Inferior parietal cortex (tissue), 1 donor: ENCODE results near the gene NCAPD2.

ENCODE experiments used
- DNase-seq: peaks from one replicate; pipeline ENCODE4 v3.0.0-alpha.2; 2016; ENCODE audit errors: extremely low spot score

NCAPD2 gene, protein sequence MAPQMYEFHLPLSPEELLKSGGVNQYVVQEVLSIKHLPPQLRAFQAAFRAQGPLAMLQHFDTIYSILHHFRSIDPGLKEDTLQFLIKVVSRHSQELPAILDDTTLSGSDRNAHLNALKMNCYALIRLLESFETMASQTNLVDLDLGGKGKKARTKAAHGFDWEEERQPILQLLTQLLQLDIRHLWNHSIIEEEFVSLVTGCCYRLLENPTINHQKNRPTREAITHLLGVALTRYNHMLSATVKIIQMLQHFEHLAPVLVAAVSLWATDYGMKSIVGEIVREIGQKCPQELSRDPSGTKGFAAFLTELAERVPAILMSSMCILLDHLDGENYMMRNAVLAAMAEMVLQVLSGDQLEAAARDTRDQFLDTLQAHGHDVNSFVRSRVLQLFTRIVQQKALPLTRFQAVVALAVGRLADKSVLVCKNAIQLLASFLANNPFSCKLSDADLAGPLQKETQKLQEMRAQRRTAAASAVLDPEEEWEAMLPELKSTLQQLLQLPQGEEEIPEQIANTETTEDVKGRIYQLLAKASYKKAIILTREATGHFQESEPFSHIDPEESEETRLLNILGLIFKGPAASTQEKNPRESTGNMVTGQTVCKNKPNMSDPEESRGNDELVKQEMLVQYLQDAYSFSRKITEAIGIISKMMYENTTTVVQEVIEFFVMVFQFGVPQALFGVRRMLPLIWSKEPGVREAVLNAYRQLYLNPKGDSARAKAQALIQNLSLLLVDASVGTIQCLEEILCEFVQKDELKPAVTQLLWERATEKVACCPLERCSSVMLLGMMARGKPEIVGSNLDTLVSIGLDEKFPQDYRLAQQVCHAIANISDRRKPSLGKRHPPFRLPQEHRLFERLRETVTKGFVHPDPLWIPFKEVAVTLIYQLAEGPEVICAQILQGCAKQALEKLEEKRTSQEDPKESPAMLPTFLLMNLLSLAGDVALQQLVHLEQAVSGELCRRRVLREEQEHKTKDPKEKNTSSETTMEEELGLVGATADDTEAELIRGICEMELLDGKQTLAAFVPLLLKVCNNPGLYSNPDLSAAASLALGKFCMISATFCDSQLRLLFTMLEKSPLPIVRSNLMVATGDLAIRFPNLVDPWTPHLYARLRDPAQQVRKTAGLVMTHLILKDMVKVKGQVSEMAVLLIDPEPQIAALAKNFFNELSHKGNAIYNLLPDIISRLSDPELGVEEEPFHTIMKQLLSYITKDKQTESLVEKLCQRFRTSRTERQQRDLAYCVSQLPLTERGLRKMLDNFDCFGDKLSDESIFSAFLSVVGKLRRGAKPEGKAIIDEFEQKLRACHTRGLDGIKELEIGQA (N-terminal part only)

DNA sequence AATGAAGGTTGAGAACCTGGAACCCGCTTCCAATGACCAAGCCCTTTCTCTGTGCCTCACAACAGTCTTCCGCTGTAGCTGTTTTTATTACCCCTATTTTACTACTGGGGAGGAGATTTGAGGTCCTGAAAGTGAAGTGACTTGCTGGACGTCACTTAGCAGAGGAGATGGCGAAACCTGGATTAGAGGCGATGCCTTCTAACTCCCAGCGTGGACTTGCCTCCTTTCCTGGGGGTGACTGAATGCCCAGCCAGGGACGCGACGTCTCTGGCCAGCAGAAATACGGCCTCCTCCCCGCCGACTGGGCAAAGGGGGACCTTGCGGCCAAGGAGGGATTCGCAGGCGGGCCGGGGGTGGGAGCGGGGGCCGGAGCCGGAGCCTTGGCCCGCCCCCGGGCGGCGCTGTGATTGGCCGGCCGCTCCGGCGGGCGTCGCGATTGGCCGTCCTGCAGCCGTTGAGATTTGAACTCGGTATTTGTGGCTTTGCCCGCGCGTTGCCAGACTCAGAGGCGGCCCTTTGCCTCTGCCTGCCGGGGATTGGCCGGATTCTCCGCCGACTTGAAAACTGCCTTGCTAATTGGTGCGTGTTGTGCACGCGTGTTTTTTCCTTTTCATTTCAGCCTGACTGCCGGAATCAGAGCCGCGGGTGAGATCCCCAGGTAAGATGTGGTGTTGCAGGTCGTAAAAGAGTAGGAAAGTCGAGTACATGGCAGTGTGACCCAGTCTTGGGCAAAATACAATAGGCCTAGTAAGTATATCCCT, at the start of gene NCAPD2:
Gene NCAPD2, plus strand, starts transcription at position 606 of the 761 bp plus-strand sequence. CDS start 997 bp downstream, outside the sequence.
- peak; percentile 96 for DNase-seq

DNA sequence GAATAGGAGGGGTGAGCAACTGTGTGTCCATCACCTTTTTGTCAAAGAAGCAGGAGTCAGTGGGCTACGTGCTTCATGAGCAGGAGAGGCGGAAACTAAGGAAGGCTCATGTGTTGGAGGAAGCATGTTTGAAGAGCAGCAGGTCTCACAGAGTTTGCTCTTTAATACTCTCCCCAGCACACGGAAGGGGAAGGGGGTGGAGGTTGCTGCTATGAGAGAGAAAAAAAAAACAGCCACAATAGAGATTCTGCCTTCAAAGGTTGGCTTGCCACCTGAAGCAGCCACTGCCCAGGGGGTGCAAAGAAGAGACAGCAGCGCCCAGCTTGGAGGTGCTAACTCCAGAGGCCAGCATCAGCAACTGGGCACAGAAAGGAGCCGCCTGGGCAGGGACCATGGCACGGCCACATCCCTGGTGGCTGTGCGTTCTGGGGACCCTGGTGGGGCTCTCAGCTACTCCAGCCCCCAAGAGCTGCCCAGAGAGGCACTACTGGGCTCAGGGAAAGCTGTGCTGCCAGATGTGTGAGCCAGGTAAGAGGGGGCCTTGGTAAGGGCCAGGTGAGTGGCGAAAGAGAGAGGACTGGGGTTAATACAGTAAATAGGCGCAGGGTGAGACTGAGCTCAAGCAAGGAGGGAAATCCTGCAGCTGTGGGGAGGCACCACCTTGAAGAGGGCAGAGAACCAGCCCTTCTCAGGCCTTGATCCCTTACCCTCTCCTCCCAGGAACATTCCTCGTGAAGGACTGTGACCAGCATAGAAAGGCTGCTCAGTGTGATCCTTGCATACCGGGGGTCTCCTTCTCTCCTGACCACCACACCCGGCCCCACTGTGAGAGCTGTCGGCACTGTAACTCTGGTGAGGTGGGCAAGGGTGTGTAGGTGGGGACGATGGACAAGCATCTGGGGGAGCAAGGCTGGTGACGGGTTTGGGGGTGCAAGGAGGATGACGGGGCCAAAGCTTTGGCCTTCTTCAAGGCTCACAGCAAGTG, 48.9 kb upstream of the NCAPD2 start, which contains the start of gene CD27:
Gene CD27, plus strand, starts transcription at position 252 of the 985 bp plus-strand sequence. Its CDS starts 141 bp downstream, at position 393.
- no peak for DNase-seq

DNA sequence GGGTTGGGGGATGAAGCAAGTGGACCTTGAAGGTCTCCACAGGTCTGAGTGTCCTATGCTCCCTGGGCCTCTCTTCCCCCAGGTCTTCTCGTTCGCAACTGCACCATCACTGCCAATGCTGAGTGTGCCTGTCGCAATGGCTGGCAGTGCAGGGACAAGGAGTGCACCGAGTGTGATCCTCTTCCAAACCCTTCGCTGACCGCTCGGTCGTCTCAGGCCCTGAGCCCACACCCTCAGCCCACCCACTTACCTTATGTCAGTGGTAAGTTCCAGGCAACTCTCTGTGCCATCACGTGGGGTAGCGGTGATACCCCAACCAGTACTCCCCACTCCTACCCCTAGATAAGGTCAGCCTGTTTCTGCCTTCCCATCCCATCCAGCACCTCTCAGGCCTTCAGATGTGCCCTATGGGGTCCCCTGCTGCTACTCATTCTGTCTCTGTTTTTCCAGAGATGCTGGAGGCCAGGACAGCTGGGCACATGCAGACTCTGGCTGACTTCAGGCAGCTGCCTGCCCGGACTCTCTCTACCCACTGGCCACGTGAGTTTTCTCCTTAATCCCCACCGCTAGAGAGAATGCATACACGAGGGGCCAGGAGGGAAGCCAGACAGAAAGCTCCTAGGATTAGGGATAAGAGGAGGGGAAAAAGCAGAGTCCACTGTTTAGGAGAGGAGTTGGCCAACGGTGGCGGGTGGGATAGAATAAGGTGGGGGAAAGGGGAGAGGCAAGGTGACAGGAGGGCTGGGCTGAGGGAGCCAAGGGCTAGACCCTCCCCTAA, 43.6 kb upstream of the NCAPD2 start:
- DNase-seq: no peak

DNA sequence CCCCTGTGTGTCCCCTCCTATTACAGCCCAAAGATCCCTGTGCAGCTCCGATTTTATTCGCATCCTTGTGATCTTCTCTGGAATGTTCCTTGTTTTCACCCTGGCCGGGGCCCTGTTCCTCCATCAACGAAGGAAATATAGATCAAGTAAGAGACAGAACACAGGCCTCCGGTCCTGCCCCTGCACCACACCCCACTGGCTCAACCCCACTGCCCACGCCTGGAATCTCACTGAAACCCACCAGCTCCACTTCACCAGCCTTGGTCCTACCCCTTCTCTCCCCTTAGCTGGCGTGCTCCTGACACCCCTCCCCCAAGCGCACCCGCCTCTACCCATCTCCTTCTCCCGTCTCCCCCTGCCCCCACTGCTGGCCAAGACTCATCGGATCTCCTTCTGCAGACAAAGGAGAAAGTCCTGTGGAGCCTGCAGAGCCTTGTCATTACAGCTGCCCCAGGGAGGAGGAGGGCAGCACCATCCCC, 43.0 kb upstream of the NCAPD2 start:
- DNase-seq: no peak

DNA sequence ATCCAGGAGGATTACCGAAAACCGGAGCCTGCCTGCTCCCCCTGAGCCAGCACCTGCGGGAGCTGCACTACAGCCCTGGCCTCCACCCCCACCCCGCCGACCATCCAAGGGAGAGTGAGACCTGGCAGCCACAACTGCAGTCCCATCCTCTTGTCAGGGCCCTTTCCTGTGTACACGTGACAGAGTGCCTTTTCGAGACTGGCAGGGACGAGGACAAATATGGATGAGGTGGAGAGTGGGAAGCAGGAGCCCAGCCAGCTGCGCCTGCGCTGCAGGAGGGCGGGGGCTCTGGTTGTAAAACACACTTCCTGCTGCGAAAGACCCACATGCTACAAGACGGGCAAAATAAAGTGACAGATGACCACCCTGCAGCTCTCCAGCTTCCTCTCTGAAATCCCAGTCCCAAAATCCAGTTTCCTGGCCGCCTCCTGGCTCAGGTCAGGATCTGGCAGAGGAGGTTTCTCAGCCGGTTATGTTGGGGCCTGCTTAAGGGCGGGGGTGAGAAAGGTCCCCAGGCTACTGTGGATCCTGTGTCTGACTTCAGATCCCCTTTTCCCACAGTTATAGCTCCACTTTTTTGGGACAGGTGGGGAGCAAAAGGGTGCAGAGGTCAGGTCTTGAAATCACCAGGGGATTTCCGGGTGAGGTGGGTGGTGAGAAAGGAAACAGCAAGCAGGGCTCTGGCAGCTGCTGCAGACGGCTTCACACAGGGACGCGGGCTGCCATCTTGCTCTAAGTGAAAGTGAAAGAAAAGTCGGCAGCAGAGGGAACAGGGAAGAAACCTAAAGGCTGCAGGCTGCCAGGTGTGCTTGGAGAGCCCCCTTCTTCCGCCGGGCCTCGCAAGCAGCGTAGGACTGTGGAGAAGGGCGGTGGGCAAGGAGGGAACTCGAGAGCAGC, 42.3 kb upstream of the NCAPD2 start, which contains the start of gene TAPBPL:
Gene TAPBPL, plus strand, starts transcription at position 695 of the 897 bp plus-strand sequence. CDS start 207 bp downstream, outside the sequence.
- peak; percentile 88 for DNase-seq

DNA sequence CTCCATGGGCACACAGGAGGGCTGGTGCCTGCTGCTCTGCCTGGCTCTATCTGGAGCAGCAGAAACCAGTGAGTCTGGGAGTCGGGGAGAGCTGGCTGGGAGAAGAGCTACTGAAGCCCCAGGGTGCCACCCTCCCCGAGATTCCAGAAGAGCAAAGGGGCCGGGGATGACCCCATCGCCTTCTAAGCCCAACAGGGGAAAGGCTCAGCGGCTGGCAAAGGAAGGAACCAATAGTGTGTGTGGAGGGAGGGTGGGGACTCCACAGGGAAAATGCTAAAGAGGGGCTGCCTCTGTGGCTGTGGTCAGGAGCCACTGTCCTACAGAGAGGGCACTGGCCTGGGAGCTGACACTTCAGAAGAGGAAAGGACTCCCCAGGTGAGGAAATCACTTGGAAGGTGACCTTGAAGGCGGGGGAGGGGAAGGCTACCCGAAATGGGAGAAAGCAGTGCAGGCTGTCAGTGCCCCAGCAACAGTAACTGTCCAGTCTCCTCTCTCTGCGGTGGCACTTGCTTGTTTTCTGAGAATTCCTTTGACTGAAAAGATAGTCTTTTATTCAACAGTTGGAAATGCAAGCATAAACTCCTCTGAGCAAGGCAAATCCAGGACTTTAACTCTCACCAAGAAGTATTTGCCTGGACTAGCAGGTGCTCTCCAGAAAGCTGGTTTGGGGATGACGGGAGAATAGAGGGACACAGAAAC, 41.5 kb upstream of the NCAPD2 start:
- no peak for DNase-seq

DNA sequence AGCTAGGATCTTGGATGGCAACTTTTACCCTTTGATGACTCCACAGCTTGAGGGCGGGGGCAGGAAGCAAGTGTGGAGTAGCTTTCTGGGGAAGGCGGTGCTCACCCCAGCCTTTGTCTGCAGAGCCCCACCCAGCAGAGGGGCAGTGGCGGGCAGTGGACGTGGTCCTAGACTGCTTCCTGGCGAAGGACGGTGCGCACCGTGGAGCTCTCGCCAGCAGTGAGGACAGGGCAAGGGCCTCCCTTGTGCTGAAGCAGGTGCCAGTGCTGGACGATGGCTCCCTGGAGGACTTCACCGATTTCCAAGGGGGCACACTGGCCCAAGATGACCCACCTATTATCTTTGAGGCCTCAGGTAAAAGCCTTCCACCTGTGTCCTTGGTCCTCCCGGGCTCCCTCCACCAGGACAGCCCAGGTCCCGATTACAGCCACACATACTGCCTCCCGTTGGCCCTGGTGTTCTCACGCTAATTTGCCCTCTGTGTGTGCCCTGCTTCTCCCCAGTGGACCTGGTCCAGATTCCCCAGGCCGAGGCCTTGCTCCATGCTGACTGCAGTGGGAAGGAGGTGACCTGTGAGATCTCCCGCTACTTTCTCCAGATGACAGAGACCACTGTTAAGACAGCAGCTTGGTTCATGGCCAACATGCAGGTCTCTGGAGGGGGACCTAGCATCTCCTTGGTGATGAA, 40.8 kb upstream of the NCAPD2 start:
- no peak for DNase-seq

DNA sequence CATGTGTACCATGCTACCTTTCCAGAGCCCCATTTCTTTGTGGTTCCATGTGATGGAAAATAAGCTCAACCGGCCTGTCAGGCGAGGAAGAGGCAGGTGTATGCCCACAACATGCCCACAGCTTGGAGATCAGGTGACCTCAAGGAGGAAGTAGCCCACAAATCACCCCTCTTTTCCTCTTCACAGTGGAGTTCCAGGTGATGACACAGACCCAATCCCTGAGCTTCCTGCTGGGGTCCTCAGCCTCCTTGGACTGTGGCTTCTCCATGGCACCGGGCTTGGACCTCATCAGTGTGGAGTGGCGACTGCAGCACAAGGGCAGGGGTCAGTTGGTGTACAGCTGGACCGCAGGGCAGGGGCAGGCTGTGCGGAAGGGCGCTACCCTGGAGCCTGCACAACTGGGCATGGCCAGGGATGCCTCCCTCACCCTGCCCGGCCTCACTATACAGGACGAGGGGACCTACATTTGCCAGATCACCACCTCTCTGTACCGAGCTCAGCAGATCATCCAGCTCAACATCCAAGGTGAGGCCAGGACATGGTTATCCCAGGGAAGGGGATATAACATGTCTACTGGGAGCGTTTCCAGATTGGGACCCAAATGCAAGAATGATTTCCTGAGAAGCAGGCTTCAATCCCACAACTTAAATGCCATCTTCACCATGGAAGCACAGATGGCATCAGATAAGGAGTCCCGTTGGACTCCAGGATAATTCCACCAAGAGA, 36.5 kb upstream of the NCAPD2 start:
- no peak for DNase-seq

DNA sequence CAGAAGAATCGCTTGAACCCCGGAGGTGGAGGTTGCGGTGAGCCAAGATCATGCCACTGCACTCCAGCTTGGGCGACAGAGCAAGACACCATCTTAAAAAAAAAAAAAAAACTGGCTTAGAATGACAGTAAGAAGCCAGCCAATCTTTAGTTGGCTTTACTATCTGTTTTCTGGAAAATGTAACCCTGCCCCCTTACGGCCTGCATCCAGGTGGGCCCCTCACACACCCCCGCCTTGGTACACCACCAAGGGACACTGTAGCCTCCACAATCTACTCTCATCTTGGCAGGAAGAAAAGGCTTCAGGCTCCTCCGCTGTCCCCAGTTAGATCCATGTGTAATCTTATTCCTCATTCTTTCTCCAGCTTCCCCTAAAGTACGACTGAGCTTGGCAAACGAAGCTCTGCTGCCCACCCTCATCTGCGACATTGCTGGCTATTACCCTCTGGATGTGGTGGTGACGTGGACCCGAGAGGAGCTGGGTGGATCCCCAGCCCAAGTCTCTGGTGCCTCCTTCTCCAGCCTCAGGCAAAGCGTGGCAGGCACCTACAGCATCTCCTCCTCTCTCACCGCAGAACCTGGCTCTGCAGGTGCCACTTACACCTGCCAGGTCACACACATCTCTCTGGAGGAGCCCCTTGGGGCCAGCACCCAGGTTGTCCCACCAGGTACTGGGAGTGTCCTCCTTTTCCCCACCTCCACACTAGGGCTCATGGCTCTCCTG, 35.5 kb upstream of the NCAPD2 start:
- DNase-seq: no peak

DNA sequence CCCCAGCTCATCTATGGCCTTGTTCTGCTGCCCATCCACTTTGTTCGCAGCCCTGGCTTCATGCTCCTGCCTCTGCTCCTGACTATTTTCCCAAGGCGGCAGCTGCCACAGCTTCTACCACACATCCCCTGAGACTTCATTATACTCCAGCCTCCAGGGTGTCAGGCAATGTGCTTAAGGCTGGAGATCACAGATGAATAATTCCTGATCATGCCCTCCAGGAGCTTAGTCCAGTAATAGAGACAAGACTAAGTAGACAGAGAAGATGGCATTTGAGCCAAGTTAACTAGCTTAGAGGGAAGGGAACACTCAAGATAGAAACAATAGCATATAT, 34.9 kb upstream of the NCAPD2 start:
- DNase-seq: no peak

DNA sequence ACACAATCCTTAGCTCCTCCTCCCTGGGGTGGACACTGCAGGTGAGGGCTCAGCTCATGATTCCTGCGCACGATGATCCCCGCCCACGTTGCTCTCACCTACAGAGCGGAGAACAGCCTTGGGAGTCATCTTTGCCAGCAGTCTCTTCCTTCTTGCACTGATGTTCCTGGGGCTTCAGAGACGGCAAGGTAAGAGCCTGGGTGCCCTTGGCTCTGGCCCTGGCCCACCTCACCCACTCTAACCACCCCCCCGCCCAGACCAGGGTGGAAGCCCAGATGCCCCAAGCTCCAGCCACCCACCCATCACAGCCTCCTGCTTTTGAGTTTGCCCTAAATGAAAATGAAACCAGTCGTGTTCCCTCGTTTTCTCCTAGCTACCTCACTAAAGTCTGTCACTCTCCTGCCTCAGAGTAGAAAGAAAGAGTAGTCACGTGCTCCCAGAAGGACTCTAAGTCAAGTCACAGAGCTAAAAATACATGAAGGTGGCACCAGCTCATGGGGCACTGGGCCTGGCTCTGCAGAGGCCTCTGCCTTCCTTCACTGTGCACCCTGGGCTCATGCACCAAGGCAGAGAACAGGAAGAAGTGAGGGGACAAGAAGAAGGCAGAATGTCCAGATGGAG, 33.0 kb upstream of the NCAPD2 start:
- DNase-seq: no peak

DNA sequence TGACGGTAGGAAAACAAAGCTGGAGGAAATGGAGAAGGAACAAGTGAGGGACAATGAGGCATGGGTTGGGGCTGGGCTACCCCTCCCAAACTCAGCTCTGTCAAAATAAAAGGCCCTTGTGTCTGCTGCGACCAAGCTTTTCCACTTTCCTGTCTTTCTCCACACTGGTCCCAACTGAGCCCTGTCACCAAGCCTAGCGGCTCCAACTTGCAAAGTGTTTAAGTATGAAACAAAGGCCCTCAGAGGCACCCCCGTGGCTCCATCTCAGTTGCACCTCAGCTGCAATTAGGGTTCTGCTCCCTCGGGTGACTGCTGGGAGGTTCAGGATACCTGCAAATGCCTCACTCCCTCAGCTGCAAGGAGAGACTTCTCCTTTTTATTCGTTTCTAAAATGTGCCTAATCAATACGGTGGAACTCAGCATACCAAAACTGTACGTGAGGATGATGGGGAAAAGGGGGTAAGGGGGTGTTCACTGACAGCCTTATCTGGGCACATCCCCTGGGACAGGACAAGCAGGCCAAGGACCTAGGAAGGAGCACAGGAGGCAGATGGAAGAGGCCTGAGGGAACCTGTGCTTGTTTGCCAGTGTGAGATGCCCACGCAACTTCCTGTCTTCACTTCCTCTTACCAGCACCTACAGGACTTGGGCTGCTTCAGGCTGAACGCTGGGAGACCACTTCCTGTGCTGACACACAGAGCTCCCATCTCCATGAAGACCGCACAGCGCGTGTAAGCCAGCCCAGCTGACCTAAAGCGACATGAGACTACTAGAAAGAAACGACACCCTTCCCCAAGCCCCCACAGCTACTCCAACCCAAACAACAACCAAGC, 32.3 kb upstream of the NCAPD2 start:
- DNase-seq: no peak

DNA sequence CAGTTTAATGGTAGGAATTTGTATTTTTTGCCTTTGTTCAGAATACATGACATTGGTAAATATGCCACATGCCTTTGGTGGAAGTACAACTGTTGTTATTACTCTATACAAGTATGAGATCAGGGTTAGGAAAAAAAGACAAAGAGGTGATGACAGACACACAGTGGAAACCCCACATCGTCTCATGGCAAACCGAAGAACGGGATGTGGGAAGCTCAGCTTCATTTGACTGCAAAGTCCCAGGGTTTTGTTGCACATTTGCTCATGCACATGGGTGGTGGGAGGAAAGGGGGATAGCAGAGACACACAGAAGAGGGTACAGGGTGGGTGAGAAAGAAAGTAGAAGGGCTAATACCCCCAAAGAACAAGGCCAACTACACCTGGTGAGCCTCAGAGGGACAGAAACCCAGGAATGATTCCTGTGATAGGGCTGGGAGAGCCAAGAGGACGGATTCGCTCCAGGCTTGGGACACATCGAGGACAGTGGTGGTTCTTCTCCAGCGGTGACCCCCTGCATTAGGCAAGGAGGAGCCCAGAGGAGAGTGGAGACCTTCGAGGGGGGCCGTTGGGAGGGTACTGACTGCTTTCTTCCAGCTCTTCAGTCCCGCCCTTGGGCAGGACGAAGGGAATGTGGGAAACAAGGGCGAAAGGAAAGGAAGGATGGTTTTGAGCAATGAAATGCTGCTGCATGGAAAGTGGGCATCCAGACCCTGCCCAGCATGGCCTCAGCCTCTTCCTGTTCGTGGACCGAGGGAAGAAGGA, 31.5 kb upstream of the NCAPD2 start:
- DNase-seq: no peak
